ENCODE data around the gene TRIP13.
A peak's percentile ranks its signal among the peaks of the same experiment; 100 is the strongest.
"Not testable (repeated sequence)": the region's sequence is repeated elsewhere in the genome, so short reads cannot be mapped to it uniquely, and the experiment has no call there.

TRIP13 gene

GRCh38 chr5:921456-922435 lies 29.1 kb downstream of the TRIP13 start:
- no peak for DNase-seq

GRCh38 chr5:922436-923280 lies 30.0 kb downstream of the TRIP13 start:
- DNase-seq, result no peak

DNA sequence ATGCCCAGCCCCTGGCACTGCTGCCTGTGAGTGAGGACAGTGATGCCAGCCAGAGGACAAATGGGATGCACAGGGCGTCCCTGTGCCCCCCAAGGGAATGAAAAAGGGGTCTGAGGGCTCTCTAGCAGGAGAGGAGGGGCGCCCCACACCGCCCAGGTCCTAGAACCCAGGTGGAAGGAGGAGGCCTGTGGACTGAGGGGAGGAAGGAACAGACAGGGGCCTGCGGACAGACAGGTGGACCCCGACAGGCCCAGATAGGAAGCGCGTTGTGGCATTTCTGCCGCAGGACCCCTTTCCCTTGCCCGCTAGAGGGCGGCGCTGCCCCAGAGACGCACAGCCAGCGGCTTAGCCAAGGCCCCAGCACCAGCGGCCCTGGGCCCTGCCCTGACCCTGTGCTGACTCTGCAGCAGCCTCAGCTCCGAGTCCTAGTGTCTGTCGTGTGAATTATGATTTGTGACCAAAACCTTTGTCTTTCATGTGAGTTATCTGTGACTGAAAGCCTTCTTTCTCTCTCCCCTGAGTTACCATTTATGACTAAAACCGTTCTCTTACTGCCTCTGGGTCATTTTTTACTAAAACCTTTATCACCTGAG lies 30.7 kb downstream of the TRIP13 start:
- DNase-seq, result peak; percentile 63

- peak; percentile 6 for DNase-seq
These were observed 33.9 kb downstream of the TRIP13 start for GRCh38 chr5:926417-927171.

GRCh38 chr5:927172-928015 lies 34.7 kb downstream of the TRIP13 start:
- no peak for DNase-seq

GRCh38 chr5:929182-929581 lies 36.5 kb downstream of the TRIP13 start:
- DNase-seq, result not testable (repeated sequence)

GRCh38 chr5:929596-929995 lies 36.9 kb downstream of the TRIP13 start:
- no peak for DNase-seq

DNA sequence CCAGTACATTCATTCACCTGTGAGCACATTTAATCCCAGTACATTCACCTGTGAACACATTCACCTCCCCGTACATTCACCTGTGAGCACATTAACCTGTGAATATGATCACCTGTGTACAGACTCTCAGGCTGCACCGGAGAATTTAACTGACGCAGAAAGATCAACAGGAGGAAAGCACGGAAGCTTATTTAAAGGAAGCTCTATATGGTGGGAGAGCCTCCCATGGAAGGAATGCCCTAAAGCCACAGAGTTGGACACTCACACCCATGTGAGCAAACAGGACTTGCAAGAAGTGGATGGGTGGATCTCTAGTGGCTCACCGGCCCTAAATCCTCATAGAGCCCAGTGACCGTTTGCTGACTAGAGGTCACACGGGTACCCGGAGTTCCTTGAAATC lies 38.2 kb downstream of the TRIP13 start:
- DNase-seq, result no peak

GRCh38 chr5:931570-932145 lies 39.0 kb downstream of the TRIP13 start:
- no peak for DNase-seq

- DNase-seq, result no peak
These were observed 39.5 kb downstream of the TRIP13 start for GRCh38 chr5:932151-932627.

DNA sequence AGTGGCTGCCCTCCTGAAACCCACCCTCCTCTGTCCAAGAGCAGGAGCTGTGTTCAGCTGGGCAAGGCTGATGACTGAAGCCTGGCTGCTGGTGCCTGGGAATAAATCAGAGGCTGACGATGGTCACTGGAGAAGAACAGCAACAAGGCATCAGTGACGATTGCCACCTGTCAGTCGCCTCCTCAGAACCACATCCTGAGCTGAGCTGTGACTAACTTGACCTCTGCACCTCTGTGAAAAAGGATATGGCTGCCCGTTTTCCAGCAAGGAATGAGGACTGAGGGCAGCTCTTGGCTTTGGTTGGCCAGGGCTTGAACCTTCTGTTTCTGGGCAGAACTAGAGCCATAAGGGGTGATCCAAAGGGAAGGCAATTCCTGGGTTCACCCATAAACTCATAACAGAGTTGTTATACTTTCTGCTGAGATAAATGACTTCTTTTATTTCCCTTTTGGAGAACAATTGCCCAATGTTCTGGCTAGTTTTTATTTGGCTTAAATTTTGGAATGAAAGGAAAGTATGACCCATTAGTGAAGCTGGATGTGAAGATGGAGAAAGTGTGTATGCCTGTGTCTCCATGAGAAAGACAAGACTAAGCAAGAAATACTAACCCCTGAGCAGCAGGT lies 40.1 kb downstream of the TRIP13 start:
- no peak for DNase-seq

- DNase-seq, result no peak
These were observed 40.7 kb downstream of the TRIP13 start for GRCh38 chr5:933251-933861.

DNA sequence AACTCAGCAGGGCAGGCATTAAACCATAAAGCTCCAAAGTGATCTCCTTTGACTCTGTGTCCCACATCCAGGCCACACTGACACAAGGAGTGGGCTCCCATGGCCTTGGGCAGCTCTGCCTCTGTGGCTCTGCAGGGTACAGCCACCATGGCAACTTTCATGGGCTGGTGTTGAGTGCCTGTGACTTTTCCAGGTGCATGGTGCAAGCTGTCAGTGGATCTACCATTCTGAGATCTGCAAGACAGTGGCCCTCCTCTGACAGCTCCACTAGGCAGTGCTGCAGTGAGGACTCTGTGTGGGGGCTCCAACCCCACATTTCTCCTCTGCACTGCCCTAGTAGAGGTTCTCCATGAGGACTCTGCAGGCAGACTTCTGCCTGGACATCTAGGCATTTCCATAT lies 41.3 kb downstream of the TRIP13 start:
- DNase-seq, result not testable (repeated sequence)

DNA sequence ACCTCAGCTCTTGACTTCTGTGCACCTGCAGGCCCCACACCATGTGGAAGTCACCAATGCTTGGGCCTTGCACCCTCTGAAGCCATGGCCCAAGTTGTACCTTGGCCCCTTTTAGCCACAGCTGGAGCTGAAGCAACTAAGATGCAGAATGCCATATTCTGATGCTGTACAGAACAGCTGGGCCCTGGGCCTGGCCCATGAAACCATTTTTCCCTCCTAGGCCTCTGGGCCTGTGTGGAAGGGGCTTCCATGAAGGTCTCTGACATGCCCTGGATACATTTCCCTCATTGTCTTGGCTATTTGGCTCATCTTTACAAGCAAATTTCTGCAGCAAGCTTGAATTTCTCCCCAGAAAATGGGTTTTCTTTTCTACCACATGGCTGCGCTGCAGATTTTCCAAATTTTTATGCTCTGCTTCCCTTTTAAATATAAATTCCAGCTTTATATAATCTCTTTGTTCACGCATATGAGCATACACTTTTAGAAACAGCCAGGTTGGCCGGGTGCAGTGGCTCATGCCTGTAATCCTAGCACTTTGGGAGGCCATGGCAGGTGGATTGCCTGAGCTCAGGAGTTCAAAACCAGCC lies 41.8 kb downstream of the TRIP13 start:
- not testable (repeated sequence) for DNase-seq

DNA sequence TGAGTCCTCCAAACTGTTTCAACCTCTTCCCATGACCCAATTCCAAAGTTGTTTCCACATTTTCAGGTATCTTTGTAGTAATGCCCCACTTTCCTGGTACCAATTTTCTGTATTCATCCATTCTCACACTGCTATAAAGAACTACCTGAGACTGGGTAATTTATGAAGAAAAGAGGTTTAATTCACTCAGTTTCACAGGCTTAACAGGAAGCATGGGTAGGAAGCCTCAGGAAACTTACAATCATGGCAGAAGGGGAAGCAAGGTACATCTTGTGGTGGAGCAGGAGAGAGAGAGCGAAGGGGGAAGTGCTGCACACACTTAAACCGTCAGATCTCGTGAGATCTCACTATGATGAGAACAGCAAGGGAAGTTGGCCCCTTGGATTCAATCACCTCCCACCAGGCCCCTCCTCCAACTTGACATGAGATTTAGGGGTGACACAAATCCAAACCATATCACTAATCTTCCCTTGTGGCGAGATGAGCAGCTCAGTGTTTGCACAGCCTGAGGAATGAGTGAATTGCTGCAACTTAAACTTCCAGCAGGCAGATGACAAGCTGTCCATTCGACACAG lies 42.9 kb downstream of the TRIP13 start:
- DNase-seq, result no peak

DNA sequence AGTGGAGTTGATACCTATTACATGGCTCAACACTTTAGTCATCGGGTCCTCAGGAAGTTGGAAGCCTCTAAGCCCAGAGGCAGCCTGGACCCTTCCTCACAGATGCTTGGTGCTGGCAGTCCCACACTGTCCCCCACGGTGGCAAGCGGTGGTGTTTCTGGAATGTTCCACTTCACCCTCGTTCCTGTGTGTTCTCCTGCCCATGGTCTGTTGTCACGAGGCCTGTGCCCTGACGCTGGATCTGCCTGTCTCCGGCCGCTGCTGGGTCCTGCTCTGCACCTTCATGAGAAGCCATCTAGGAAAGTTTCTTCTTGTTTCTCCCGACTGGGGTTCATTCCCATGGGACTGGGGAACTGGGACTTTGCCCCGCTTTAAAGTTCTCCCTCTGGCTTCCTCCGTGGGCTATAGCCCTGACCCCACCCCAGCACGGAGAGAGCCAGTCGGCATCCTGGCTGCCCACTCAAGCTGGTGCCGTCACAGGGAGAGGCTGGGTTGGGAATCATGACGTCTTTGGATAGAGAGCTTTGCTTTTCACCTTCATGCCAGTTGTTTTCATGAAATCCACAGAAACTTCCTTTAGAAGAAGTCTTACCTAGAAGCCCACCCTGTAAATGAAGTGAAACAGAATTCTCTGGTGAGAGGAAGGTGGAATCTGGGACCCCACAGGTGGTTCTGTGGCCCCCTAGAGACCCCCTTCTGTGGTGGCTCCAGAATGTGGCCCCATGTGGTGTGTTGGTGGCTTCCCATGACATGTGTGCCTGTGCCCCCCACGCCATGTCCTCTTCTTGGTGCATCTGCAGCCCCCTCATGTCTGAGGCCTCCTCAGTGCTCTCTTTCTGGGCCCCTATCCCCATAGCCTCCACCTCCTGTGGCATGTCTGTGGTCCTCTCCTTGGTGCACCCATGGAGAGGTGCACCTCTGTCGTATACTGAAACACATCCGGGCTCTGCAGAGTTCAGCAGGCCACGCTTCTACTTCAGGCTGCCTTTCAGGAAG lies 43.8 kb downstream of the TRIP13 start:
- no peak for DNase-seq

DNA sequence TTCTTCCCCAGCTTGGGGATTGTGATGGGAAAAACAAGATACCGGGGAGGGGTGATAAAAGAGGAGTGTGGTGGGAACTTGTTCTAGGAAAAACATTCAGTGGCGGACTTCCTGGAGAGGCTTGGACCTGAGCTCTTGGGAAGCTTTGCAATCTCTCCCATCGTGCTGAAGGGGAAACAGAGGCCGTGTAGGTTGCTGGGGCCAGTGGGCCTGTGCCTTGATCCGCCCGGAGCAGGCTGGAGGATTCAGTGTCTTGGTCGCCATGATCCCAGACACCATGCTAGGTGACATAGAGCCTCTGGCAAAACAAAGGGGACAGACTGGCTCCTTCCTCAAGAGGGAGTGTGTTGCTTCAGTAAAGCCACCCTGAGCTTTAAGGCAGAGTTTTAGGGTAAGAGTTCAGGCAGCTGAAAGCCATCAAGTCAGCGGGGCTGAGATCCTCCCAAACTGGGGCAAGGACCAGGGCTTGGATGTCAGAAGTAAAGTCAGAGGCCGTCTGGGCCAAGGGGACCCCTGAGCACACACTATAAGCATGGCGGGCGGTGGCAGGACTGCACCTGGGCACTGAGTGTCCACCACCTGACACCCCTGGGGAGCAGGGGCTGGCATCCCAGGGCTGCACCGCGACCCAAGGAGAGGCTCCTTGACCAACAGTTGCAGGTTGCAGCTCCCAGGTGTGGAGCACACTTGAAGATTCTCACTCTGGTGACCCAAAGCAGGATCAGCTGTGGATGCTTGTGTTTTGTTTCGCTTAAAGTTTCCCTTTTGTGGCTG lies 44.7 kb downstream of the TRIP13 start:
- no peak for DNase-seq
